GM19238 (cell line): ENCODE results near the gene GNPDA1.

Source experiments
- DNase-seq: peaks from one replicate; pipeline ENCODE4 v3.0.0; 2011; ENCODE audit warnings: low spot score; ENCODE audit not compliant: insufficient read length

The GNPDA1 gene

DNA sequence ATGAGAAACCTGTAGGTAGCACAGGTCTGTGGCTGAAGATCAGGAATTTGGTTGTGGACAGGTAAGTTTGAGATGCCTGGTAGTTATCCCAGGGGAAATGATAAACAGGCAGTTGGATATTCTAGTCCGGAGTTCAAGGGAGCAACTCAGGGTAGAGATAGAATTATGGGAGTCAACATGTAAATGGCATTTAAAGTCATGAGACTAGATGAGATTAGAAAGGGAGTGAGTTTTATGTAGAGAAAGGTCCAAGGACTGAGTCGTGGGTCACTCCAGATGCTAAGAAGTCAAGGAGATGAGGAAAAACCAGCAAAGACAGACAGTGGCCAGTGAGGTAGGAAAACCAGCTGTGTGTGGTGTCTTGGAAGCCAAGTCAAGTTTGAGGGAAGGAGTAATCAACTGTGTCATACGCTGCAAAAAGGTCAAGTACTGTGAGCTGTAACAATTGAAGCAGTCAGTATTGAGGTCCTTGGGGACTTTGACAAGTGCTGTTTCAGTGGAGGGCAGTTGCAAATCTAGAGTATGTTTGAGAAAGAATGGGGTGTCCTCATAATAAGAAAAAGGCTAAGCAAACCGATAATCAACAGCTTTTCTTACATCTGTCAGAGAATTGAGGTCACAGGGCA lies 18.2 kb downstream of the GNPDA1 start:
- DNase-seq: no peak

DNA sequence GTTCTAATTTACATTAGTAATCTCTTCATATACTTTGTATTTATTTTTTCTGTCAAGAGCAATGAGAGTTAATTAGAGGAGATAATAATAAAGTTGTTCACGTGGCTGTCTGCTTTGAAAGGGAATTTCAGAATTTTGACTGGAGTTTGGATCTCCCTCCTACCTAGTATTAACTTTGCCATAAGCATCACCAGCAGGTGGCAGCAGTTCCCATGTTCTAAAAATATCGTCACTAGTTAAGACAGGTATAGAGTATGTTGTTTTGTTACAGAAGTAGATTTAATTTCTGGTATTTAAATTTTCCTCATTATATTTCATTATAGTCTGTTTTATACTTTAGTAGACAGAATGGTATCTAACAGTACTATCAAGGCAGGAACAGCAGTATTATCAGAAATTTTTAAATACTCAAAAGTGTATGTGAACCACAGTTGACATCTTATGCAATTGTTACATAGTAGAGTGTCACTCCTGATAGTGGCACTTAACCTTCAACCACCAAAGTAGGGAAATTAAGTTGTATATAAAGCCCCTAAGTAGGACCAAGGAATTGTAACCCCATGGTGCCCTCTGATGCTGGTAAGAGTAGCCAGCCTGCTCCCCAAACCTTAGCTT lies 20.4 kb downstream of the GNPDA1 start:
- no peak for DNase-seq

DNA sequence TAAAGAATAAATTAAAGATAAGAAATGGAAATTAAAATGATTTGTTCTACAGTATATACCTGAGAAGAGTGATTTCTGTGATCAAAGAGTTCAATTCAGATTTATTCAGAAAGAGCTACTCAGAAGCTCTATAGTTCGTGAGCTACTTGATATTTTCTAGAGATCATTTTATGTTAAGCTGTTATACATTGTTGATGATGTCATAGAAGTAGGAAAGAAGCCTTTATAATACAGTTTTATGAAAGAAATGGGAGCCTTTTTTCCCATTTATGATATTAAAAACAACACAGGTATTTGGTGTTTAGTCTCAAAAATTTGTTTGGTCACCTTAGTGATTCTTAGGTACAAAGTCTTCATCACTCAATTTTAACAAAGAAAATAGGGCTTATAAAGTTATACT lies 23.1 kb downstream of the GNPDA1 start:
- DNase-seq: no peak

DNA sequence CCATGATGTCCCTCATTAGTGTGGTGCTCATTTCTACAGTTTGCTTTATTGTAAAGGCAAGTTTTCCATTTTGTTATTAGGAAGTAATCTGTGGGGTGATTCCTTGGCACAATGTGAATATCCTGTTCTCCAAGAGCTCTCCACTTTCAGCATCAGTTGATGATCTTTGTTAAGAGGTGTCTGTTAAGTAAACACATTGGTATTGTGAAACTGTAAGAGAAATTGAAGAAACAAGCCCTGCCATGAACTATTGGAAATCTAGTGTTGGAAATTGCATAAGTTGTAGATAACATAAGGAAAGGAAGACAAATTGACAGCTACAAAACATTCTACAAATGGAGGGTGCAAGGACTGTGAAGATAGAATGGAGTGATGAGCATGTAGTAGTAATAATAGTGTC lies 26.8 kb downstream of the GNPDA1 start:
- no peak for DNase-seq

DNA sequence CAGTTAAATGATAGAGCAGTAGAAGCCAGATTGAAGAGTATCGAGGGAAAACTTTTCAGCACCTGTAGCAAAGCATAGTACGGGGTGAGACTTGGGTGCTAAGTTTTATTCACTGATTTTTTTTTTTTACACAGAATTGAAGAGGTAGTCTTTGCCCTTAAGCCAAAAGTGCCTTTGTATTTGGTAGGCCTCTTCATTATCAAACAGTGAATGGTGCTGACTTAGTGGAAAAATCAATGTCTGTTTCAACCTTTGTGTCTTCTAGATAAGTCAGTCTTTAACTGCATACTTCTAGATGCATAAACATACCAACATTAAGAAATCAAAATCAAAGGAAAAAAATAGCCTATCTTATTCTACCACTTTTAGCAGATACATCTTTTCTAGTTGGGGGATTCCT lies 30.2 kb downstream of the GNPDA1 start:
- no peak for DNase-seq

DNA sequence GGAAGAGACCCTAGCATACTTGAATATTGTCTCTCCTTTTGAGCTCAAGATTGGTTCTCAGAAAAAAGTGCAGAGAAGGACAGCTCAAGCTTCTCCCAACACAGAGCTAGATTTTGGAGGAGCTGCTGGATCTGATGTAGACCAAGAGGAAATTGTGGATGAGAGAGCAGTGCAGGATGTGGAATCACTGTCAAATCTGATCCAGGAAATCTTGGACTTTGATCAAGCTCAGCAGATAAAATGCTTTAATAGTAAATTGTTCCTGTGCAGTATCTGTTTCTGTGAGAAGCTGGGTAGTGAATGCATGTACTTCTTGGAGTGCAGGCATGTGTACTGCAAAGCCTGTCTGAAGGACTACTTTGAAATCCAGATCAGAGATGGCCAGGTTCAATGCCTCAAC lies 34.4 kb downstream of the GNPDA1 start:
- DNase-seq: no peak

DNA sequence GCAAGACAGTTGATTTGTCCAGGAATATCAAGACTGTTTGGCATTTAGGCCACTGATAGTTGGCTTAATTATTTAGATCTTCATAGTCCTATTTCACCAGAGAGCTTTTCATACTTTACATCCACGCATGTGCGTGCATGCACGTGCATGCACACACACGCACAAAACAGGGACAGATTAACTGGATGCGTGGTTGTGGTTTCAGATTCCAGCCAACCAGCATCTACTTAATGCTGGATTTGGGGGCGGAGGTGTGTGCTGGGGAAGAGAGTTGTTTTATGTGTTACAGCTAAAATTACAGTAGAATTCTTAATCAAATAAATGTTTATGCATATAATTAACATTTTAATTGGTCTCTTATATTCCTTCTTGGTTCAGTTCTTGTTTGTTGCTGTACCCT lies 36.7 kb downstream of the GNPDA1 start:
- no peak for DNase-seq

DNA sequence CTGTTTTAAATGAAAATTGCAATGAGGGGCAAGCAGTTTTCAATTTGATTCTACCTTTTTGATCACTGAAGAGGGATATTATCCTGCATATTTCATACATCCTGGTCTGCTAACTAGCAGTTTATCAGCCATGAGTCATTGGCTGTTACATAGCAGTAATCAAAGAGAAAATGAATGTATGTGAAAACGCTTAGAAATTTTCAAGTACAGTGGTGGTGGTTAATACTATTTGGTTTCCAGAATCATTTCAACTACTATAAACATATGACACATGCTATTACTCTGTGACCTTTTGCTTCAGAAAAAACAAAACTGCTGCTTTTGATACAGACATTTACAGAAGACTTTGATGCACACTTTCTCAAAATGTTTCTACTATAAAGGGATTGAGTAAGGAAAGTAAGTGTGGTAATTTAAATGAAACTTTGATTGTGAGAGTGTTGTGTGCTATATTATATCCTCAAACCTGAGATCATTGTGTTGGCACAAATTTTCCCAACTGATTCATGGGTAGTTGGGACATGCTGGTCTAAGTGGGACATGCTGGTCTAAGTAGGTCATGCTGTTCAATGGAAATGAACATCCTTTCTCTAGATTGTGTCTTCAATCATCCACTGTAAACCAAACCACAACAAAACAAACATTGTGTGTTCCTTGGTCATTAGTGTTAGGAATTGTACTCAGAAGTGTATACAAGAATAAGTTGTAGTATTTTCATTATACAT lies 38.8 kb downstream of the GNPDA1 start:
- DNase-seq: no peak

DNA sequence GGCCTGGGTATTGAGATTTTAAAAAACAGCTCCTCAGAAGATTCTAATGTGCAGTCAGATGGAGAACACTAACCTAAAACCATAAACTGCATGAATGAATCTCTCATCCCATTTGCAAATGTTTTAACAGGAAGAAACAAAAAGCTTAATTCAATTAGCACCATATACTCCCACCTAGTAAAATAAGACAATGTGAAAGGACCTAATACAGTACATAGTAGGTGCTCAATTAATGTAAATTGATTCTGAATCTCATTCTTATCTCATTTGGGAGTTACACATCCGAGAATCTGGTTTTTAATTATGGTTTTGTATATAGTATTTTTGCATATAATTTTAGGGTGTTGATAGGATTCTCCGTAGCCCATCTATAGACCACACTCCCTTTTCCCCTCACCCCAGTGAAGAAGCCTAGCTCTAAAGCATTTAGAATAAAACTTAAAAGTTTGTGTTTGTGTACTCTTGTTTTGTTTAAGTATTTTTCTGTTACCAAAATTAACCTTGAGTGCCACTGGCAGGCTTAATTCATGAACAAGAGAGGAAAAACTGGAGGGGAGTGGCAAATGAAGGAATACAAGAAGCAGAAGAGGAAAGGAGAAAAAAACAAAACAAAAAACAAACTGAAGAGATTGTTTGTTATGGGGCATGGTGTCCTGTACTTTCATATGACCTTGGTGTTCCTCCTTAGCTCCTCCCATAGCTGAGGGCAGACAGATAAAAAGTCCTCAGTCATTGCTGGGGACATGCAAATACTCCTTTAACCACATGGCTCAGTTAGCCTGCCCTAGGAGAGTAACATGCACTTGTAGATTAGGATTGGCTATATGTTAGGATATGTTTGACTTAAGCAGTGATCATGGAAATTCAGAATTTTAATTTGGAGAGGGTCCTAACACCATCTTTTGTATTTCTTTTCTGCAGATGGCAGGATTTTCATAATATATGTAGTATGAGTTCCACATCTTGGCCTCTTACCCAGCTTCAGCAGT lies 42.8 kb downstream of the GNPDA1 start:
- peak; percentile 56 for DNase-seq

DNA sequence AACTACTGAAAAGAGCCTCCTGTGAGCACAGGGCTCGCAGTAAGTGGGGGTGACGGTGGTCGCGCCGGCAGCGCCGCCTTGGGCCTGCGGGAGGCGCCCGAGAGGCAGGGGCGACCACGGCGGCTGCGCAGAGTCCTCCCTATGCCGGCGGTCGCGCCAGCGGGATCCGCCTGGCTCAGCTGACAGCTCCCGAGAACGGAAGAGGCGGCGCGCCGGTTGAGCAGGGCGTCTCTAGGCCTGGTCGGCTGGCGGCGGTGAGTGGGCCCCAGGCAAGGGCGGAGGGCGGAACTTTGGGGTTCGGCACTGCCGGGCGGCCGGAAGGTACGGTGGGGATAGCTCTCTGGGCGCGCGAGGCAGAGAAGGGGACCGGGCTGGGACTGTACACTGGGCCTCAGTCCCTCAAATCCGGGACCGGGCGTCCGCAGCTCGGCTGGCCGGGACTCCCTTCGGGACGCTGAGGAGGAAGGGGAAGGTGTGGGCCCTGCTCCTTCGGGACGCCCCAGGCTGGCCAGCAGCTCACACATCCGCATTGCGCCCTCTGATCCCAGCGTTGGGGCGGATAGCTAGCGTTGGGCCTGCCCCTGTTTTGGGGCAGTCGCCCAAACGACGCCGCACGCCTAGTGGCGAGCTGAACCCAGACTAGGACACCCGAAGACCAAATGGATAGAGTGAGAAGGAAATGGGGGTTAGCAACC lies 43.8 kb downstream of the GNPDA1 start, which contains the start of gene RNF14:
Gene RNF14, plus strand, starts transcription at position 192 of the 695 bp plus-strand sequence. CDS start 4,484 bp downstream, outside the sequence.
- peak; percentile 84 for DNase-seq

DNA sequence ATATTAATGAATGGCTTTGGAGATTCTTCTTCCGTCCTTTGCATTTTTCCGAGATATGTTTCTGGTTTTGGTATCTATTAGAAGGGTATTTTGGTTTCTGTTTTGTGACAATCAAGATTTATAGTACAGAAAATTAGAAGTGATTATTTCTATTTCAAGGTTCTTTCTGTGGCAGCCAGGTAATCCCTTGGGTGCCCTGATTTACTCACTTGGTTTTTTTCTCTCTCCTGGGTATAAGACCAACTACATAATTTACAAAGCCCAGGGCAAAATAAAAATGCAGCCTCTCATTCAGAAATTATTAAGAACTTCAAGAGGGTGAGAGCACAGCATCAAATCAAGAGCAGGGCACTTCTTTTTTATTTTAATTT lies 45.9 kb downstream of the GNPDA1 start:
- no peak for DNase-seq

DNA sequence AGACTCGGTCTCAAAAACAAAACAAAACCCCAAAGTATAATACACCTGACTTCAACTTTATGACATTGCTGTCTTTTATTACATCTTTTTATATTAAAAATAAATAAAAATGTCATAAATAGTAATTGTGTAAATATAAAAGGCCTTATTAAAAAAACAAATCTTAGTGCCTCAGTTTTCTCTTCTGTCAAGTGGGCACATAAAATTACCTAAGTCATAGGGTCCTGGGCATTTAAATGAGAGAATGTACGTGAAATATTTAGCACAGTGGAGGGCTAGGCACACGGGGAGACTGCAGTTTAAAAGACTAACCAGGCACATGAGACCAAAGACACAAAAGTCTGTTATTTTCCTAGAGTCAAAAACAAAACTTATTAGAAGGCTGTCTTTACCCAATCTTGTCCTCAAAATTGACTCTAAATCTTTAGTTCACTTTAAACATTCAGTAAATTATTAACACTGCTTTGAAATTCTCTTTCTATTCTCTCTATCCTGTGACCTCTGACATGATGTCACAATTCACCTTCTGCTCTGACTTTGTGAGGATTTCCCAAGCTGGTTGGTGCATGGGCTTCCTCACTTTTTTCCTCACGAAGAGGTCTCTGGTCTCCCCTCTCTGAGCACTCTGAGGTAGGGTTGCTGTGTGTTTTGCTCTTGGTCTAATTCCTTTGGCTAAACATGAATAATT lies 46.4 kb downstream of the GNPDA1 start:
- DNase-seq: no peak

DNA sequence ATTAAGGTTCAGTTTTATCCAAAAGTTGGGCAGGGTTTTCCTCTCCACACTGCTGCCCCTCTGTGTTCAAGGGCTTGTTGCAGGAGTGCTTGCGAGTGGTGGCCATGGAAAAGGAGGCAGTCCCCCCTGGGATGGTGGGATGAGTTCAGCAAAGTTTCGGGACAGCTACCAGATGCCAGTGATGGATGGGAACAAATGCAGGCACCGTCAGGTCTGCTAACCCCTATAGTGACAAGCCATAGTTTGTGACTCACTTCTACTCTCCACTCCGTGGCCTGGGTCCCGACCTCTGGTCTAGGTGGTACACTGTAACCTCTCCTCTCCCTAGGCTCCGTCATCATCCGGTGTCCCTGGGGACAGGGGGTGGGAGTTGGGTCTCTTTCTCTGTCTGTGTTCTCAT lies 47.8 kb downstream of the GNPDA1 start:
- DNase-seq: no peak

DNA sequence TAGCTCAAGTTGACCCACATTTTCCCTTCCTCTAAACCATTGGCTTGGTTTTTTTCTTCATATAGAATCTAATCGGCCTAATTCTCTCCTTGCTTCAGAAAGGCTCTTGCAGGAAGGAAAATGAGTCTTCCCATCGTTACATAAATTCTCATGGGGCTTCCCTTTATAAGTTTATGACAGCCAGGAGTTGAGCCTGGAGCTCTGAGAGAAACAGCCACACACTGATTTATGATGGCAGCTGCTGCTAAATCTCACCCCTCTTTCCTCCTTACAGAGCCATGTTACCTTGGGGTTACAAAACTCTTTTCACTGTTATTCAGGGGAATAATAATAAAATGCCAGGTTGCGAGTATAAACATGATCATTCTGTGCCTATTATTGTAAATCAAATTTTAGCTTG lies 49.1 kb downstream of the GNPDA1 start:
- DNase-seq: no peak

DNA sequence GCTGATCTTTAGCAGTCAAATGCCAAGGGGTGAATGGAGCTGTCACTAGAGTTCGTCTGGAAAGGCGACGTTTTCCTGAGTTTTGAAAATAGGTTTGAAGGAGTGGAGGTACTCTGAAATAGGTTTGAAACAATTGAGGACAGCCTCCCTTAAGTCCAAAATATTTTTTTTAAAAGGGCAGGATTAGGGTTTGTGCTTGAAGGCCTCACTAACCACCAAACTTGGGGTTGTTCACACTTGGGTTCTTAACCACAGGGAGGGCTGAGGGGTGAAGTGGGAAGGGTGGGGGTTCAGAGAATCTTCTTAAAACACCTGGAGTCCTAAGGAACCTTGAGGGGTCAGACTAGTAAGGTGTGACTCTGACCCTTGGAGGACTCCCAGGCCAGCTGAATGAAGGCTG lies 51.4 kb downstream of the GNPDA1 start:
- no peak for DNase-seq

DNA sequence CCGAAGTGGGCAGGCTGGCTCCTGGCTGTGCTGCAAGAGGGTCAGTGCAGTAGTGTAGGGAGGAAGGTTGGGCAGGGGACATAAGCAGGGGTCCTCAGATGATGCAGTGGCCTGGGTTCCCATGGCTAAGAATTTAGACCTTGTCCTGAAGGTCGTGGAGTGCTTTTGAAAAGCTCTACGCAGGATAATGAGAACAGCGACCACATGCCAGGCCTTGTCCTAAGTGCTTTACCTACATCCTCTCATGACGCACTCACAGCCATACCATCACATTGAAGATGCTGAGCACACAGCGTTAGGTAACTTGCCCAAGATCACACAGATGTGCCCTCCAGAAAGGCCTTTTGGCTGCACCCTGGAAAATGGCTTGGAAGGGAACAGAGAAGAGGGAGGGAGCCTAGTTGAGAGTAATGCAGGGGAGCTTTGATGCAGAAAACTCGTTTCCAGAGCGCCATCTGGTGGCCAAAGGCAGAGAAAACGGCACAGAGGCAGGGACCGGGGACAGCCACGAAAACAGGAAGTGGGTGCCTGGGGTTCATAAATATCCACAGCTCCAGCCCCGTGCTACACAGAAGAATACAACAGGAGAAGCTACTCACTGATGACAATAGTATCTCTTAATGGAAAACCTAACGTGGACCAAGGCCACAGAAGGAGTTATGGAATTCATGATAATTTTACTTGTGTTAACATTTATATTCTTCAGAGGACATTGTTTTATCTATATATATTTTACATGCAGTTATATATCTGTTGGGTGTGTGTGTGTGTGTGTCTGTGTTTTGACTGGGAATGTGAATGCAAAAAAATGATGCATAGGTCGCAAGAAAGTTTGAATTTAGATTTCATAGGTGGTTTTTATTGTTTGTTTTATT lies 52.1 kb downstream of the GNPDA1 start:
- DNase-seq: peak; percentile 86

DNA sequence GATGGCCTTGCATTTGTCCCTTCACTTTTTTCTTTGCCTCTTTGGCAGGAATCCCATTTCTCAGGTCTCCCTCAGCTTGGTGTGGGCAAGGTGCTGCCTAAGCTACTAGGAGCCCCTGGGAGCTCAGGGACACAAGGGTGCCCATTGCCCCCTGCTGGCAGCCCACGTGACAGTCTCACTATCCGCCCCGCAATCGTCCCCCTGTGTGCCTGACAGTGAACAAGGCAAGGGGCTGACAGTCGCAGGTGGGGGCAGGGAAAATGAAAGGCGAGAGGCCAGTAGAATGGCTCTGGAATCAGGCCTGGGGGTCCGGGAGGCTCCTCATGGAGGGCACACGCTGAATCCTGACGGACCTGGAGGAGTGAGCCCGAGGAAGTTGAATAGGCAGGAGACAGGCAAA lies 52.8 kb downstream of the GNPDA1 start:
- DNase-seq: no peak

DNA sequence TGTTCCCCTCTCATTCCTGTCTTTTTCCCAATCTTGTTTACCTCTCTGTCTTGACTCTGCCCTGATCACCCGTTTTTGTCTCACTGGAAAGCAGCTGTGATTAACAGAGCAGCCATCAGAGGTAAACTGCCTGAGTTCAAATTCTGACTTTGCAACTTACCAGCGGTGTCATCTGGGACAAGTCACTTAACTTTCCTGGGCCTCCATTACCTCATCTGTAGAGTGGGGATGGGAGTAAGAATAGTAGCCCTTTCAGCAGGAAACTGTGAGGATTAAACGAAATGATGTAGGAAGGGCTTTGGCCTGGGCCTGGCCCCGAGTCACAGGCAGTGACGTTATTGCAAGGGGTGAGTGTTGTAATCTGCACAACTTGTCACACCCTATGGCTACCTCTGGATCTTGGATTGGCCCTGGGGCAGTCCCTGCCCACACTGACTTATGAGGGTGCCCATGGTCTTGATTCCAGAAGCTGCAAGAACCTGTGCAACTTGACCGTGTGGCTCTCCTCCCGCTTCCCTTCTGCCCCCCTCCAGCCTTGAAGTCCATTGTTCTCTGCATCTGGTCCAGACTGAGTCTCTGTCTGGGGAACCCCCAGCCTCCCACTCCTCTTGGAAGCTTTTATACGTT lies 54.2 kb downstream of the GNPDA1 start:
- no peak for DNase-seq

DNA sequence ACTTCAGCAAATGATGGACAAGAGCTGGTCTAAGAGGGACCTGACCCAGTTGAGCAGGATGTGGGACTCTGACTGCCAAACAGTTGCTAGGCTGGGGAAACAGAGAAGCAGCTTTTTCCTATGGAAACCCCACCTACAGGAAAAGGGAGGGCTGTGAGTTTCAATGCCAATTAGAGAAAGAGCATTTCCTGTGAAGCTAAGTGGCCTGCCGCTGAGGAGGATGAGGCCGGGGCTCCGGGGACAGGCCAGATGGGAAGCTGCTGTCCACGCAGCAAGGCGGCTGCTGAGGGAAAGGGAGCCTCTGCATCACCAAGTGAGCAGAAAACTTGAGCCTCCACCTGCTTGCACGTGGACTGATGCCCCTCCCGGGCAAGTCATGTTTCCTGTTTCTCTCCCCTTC lies 54.7 kb downstream of the GNPDA1 start, which contains the start of gene PCDH12:
Gene PCDH12, minus strand, starts transcription at position 90 of the 400 bp plus-strand sequence. CDS start 351 bp downstream, outside the sequence.
- DNase-seq: no peak
